HepG2 (cell line): ENCODE results near the gene AZU1. TPM values are rescaled to one million over a fixed set of nuclear protein-coding genes. Genes with fewer than 3 reads are reported as not detected.
A peak's percentile ranks its signal among the peaks of the same experiment; 100 is the strongest.

ENCODE experiments used
- AFF4 ChIP-seq: sonication (generic); formaldehyde crosslinking; IDR thresholded peaks from 2 replicates; pipeline ENCODE4 v1.4.0; 2020; ENCODE audit warnings: missing genetic modification reagents
- AKAP8 ChIP-seq: sonication (generic); formaldehyde crosslinking; IDR thresholded peaks from 2 replicates; pipeline ENCODE4 v1.5.1; 2020; ENCODE audit warnings: mild to moderate bottlenecking, missing genetic modification reagents
- E2F5 ChIP-seq: sonication (generic); formaldehyde crosslinking; conservative IDR thresholded peaks from 2 replicates; pipeline ENCODE4 v1.4.0; 2020; ENCODE audit warnings: missing genetic modification reagents
- MAFG ChIP-seq: sonication (generic); formaldehyde crosslinking; IDR thresholded peaks from 2 replicates; pipeline ENCODE4 v1.5.1; 2020; ENCODE audit warnings: mild to moderate bottlenecking, missing genetic modification reagents
- RXRA ChIP-seq: sonication (generic); formaldehyde crosslinking; IDR thresholded peaks from 2 replicates; pipeline ENCODE4 v1.5.1; 2020; ENCODE audit warnings: missing genetic modification reagents
- SALL1 ChIP-seq: sonication (generic); formaldehyde crosslinking; IDR thresholded peaks from 2 replicates; pipeline ENCODE4 v1.8.0; 2022; ENCODE audit warnings: mild to moderate bottlenecking, missing genetic modification reagents
- SSRP1 ChIP-seq: IDR thresholded peaks from 2 replicates; pipeline ENCODE4 v1.6.1; 2016; ENCODE audit warnings: control low read depth
- TRIM22 ChIP-seq: fragments of 450-650 bp; IDR thresholded peaks from 2 replicates; pipeline ENCODE4 v1.6.1; 2017
- TRIM24 ChIP-seq: sonication (generic); formaldehyde crosslinking; IDR thresholded peaks from 2 replicates; pipeline ENCODE4 v1.8.0; 2022; ENCODE audit warnings: mild to moderate bottlenecking, missing genetic modification reagents
- YY1 ChIP-seq: IDR thresholded peaks from 2 replicates; pipeline ENCODE4 v1.6.1; 2011; ENCODE audit warnings: low read length, low read depth, moderate library complexity, mild to moderate bottlenecking; ENCODE audit not compliant: insufficient read depth, insufficient replicate concordance
- ZFAT ChIP-seq: sonication (generic); formaldehyde crosslinking; conservative IDR thresholded peaks from 2 replicates; pipeline ENCODE4 v1.8.1; 2023; ENCODE audit warnings: missing genetic modification reagents, inconsistent platforms
- ZFP91 ChIP-seq: sonication (generic); formaldehyde crosslinking; IDR thresholded peaks from 2 replicates; pipeline ENCODE4 v1.9.0; 2022; ENCODE audit warnings: missing genetic modification reagents, mild to moderate bottlenecking, borderline replicate concordance
- ZNF263 ChIP-seq: sonication (generic); formaldehyde crosslinking; IDR thresholded peaks from 2 replicates; pipeline ENCODE4 v1.4.0; 2020; ENCODE audit warnings: missing genetic modification reagents
- ZNF501 ChIP-seq: sonication (generic); formaldehyde crosslinking; IDR thresholded peaks from 2 replicates; pipeline ENCODE4 v1.5.1; 2020; ENCODE audit warnings: mild to moderate bottlenecking, moderate library complexity, missing genetic modification reagents
- ZNF580 ChIP-seq: IDR thresholded peaks from 2 replicates; pipeline ENCODE4 v1.6.1; 2016; ENCODE audit warnings: low read depth, borderline replicate concordance
- ZNF674 ChIP-seq: sonication (generic); formaldehyde crosslinking; IDR thresholded peaks from 2 replicates; pipeline ENCODE4 v1.5.0; 2020; ENCODE audit warnings: low read depth, mild to moderate bottlenecking, missing genetic modification reagents
- polyA plus RNA-seq, 8 experiments: library from polyadenylated mRNA; depleted of rRNA in 3 of 8; stranded (reverse) in 7 of 8; unstranded in 1 of 8; fragments of >200 nt; fragmentation: Illumina TruSeq in 4 of 8; extraction: Trizol in 4 of 8; gene quantifications; 2 replicates each; pipeline versions ENCODE4 v1.2.1 to v1.2.3, GENCODE V29; 2011 to 2016; ENCODE audit warnings: low read depth in 4 of 8, missing spikeins in 1 of 8, mixed read lengths in 1 of 8; ENCODE audit not compliant: insufficient read depth in 1 of 8
- total RNA-seq, 5 experiments: library from RNA; depleted of rRNA; stranded (reverse); fragments of >200 nt; fragmentation: Illumina TruSeq; extraction: Trizol; gene quantifications; 2 replicates each; pipeline ENCODE4 v1.2.3, GENCODE V29; 2016; ENCODE audit warnings: low read depth in 1 of 5
- TF ChIP-seq, protein P1 (sequence below): sonication (generic); formaldehyde crosslinking; IDR thresholded peaks from 2 replicates; pipeline ENCODE4 v1.5.1; 2020; ENCODE audit warnings: missing genetic modification reagents, mild to moderate bottlenecking, borderline replicate concordance
- TF ChIP-seq, protein P2 (sequence below): sonication (generic); IDR thresholded peaks from 2 replicates; pipeline ENCODE4 v1.6.1; 2016; ENCODE audit warnings: low read depth, borderline replicate concordance

AZU1 gene
- total and polyA plus RNA-seq, 2 of the 13 experiments (the other 11 are each of a cell fraction or from before 2014, with no cell fraction given) = not detected

DNA sequence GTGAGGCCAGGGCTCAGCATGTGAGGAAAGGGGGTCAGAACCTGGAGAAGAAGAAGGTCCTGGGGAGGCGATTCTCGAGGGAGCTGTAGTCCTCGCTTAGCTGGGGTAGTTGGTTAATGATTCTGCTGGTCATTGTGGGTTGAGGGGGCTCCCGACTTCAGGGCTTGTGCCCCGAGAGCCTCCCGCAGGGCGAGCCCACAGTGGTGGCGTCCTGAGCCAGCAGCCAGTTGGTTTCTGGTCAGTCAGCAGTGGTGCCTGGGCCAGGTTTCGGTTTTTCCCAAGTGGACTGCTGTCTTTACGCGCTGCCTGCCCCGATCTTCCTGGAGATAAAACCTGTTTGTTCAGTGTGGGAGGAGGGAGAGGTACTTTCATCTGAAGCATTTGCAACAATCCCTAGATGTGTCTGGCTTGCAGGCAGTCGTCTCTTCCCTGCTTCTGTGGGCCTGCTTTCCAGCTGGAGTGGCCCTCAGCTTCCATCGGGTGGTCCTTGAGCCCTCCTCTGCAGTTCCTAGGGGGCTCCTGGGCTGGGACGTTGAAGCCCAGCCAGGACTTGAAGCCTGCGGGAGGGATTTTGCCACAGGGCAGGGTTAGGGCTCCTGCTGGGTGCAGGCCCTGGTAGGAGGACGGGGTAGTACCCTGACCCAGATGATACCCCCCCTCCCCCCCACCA lies 27.1 kb upstream of the AZU1 start (continued):
- TF ChIP-seq, protein P1, sequence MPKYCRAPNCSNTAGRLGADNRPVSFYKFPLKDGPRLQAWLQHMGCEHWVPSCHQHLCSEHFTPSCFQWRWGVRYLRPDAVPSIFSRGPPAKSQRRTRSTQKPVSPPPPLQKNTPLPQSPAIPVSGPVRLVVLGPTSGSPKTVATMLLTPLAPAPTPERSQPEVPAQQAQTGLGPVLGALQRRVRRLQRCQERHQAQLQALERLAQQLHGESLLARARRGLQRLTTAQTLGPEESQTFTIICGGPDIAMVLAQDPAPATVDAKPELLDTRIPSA (CRISPR knock-in tag) = no peak
- TF ChIP-seq MAFG (CRISPR knock-in tag) (no peak), ZFP91 (CRISPR knock-in tag) (no peak; the same call in 1 of the 2 replicates), TRIM24 (CRISPR knock-in tag) (no peak), ZNF580 (CRISPR knock-in tag) (no peak), SSRP1 (CRISPR knock-in tag) (no peak), ZFAT (CRISPR knock-in tag) (no peak), E2F5 (CRISPR knock-in tag) (no peak), TRIM22 (no peak), SALL1 (CRISPR knock-in tag) (0 out of 2 replicates have a peak, but pooled peaks have one; percentile 23), AFF4 (no peak), RXRA (CRISPR knock-in tag) (peak; percentile 27), ZNF501 (CRISPR knock-in tag) (no peak), ZNF263 (peak; percentile 96), YY1 (no peak), AKAP8 (CRISPR knock-in tag) (peak; percentile 16; the same call in 1 of the 2 replicates), ZNF674 (CRISPR knock-in tag) (no peak)
- TF ChIP-seq, protein P2, sequence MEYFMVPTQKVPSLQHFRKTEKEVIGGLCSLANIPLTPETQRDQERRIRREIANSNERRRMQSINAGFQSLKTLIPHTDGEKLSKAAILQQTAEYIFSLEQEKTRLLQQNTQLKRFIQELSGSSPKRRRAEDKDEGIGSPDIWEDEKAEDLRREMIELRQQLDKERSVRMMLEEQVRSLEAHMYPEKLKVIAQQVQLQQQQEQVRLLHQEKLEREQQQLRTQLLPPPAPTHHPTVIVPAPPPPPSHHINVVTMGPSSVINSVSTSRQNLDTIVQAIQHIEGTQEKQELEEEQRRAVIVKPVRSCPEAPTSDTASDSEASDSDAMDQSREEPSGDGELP = no peak
